Measurements from ENCODE around the gene EEF1B2.

EEF1B2 gene

DNA sequence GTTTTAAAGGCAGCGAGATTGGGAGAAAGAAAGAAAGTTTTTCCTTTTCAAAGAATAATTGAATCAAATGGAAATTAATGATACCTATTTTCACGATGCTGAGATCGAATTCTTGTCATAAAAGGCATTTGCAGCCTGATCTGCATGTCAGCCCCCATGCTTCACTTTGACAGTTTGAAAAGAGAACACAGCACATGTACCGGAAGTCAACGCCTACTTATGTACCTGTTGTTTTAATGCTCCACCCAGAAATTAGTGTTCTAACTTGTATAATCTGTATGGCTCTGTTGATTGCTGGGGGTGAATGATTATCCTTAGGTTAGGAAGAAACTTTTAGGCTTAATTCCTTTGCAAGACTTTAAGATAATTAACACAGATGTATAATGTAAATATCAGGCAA is 31.0 kb downstream of the EEF1B2 start:
- H3K4me3 ChIP-seq (ENCODE audit: low read depth, low read length), result no peak overlapping the region
- TF ChIP-seq, protein P1, sequence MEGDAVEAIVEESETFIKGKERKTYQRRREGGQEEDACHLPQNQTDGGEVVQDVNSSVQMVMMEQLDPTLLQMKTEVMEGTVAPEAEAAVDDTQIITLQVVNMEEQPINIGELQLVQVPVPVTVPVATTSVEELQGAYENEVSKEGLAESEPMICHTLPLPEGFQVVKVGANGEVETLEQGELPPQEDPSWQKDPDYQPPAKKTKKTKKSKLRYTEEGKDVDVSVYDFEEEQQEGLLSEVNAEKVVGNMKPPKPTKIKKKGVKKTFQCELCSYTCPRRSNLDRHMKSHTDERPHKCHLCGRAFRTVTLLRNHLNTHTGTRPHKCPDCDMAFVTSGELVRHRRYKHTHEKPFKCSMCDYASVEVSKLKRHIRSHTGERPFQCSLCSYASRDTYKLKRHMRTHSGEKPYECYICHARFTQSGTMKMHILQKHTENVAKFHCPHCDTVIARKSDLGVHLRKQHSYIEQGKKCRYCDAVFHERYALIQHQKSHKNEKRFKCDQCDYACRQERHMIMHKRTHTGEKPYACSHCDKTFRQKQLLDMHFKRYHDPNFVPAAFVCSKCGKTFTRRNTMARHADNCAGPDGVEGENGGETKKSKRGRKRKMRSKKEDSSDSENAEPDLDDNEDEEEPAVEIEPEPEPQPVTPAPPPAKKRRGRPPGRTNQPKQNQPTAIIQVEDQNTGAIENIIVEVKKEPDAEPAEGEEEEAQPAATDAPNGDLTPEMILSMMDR (IDR thresholded peaks at IDR 0.05; ENCODE audit: borderline replicate concordance, insufficient read depth, low read depth, low read length), result no peak

DNA sequence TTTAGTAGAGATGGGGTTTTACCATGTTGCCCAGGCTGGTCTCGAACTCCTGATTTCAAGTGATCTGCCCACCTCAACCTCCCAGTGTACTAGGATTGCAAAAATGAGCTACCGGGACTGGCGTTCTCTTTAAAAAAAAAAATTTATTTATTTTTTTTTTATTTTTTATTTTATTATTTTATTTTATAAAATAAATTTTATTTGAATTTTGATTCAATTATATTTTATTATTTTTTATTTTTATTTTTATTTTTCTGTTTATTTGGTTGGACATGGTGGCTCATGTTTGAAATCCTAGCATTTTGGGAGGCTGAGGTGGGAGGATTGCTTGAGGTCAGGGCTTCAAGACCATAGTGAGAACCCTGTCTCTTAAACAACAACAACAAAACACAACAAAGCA is 32.5 kb downstream of the EEF1B2 start:
- no peak overlapping the region for H3K4me3 ChIP-seq (ENCODE audit: low read depth, low read length)
- TF ChIP-seq, protein P1 (IDR thresholded peaks at IDR 0.05; ENCODE audit: borderline replicate concordance, insufficient read depth, low read depth, low read length), result no peak

DNA sequence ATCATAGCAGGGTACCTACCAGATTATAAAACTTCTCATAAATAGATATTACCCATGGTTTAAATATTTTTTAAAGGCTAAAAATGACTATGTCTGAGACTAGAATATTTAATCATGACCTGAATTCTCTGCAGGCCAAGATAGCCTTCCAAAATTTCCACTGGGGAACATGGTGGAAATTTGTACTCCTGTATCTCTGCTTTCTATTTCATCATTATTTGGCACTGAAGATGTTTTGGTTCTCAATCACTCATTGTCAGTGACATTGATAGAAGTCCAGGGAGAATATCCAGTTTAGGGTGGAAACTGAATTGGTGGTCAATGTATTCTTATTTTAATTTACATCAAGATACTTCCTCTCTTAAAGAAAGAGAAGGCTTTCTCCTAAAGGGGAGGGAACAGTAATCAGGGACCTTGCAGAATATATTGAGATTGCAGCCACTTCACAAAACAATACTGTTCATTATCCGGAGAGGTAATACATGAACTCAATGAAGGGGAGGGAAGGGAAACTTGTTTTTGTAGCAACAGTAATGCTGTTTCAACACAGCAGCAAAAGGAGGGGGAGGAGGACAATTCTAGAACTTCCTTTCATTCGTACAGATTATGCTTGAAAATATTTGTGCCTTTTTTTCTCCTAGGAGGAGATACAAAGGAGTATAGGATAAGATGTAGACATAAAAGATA is 34.1 kb downstream of the EEF1B2 start:
- H3K4me3 ChIP-seq (ENCODE audit: low read depth, low read length), result no peak overlapping the region
- TF ChIP-seq, protein P1 (IDR thresholded peaks at IDR 0.05; ENCODE audit: borderline replicate concordance, insufficient read depth, low read depth, low read length), result no peak

DNA sequence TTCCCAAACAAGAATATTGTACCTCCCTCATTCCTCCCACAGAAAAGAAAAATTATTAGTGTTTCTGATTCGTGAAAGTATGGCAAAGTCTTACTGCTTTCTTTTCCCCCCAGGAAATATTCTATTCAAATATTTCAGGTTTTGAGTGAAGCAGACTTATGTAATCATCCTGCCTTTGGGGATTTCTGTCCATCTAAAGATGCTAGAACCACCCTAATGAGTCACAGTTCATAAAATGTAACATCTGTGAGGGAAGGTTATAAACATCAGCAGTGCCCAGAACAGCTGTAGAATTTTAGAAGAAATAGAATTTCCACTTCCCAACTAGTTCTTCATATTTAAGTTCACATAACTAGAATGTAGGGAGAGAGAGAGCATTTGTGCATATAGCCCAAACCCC is 39.0 kb downstream of the EEF1B2 start:
- TF ChIP-seq, protein P1 (IDR thresholded peaks at IDR 0.05; ENCODE audit: borderline replicate concordance, insufficient read depth, low read depth, low read length), result no peak
- no peak overlapping the region for H3K4me3 ChIP-seq (ENCODE audit: low read depth, low read length)

DNA sequence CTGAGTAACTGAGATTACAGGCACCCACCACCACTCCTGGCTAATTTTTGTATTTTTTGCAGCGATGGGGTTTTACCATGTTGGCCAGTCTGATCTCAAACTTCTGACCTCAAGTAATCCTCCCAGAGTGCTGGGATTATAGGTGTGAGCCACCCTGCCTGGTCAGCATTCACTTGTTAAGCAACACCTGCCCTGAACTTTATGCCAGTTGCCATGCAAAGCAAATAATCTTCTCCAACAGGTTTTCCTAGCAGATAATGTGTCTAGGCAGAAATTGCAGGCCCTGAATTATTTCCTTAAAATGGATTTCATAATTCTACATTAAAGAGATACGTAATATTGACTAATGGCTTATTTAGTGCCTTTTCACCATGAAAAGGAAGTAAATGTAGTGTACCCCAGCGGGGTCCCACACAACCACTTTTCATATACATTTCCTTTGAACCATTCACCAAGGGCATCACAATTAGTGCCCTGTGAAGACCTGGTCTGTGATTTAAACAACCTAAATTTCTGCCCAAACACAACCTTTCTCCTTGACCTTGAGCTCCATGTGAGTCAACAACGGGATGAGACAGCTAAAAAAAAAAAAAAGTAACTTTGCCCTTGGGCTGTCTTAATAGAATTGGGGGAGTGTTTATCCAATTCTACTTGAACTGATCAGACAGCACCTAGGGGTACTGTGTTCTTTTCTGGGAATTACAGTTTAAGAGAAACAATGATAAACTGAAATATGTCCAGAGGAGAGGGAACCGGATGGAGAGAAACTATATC is 41.6 kb downstream of the EEF1B2 start:
- H3K4me3 ChIP-seq (ENCODE audit: low read depth, low read length), result no peak overlapping the region
- TF ChIP-seq, protein P1 (IDR thresholded peaks at IDR 0.05; ENCODE audit: borderline replicate concordance, insufficient read depth, low read depth, low read length), result no peak

DNA sequence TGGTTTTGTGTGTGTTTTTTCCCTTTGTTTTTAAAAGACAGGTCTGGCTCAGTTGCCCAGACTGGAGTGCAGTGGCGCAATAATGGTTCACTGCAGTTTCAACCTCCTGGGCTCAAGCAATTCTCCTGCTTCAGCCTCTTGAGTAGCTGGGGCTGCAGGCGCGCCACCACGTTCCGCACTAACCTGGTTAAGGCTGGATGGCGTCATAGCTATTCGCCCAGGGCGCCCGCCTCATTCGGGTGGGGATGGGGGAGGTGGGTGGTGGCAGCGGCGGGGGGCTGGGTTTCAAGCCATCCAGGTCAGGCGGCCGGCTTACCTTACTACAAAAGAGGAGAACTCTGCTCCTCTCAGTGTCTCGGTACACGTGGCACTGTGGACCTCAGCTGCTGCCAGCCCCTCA is 42.8 kb downstream of the EEF1B2 start:
- no peak overlapping the region for H3K4me3 ChIP-seq (ENCODE audit: low read depth, low read length)
- TF ChIP-seq, protein P1 (IDR thresholded peaks at IDR 0.05; ENCODE audit: borderline replicate concordance, insufficient read depth, low read depth, low read length), result no peak

DNA sequence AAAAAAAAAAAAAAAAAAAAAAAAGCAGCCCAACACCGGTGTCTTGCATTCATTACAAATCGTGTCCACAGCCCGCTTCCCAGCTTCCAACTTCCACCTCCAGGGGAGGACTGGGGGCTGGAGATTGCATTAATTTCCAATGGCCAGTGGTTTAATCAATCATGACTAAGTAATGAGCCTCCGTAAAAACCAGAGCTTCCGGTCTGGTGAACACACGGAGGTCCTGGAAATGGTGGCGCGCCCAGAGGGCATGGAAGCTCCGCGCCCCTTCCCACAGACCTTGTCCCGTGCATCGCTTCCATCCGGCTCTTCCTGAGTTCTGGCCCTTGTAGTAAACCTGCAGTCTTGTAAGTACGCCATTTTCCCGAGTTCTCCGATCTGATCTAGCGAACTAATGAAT is 43.6 kb downstream of the EEF1B2 start:
- TF ChIP-seq, protein P1 (IDR thresholded peaks at IDR 0.05; ENCODE audit: borderline replicate concordance, insufficient read depth, low read depth, low read length), result no peak
- no peak overlapping the region for H3K4me3 ChIP-seq (ENCODE audit: low read depth, low read length)

Measured in GM12875 (cell line).